ENCODE measurements around the gene C10orf90. TPM values are rescaled to one million over a fixed set of nuclear protein-coding genes. Genes with fewer than 3 reads are reported as not detected.

Gene C10orf90
- total RNA-seq, 1 donor from 2014 or later, result not detected

DNA sequence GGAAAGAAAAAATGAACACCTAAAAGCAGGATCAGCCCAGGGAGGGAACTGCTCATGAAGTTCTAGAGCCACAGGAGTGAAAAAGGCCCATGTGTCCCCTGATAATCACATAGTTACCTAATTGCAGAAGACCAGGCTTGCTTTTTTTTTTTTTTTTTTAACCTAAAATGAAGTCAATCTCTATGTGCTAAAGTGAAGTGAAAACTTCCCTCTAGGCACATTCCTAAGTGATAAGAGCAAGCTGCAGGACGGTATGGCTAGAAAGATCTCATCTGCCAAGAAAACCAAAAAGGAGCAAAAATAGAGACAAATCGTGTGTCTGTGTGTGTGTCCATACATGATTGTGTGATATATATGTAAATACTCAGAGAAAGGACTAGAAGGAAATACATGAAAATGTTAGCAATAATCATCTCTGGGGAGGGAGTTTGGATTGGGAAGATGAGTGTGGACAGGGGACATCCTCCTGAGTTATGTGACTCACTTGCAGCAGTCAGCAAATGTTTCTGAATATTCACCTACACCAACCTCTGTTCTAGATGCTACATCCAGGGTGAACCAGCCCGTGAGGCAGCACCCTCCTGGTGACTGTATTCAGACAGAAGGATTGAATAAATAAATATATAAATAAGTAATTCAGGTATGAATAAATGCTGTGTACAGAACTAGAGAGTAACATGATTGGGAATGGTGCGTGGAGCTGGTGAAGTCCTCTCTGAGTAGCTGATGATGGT lies 76.4 kb downstream of the C10orf90 start:
- H3K4me1 Mint-ChIP-seq, result no peaks in the 10 kb centered on the region
- ATAC-seq (ENCODE audit: low read depth), result no peak
- no peak overlapping the region for H3K27ac Mint-ChIP-seq
- H3K36me3 Mint-ChIP-seq (ENCODE audit: low read depth), result no peaks in the 10 kb centered on the region
- TF ChIP-seq, protein P1, sequence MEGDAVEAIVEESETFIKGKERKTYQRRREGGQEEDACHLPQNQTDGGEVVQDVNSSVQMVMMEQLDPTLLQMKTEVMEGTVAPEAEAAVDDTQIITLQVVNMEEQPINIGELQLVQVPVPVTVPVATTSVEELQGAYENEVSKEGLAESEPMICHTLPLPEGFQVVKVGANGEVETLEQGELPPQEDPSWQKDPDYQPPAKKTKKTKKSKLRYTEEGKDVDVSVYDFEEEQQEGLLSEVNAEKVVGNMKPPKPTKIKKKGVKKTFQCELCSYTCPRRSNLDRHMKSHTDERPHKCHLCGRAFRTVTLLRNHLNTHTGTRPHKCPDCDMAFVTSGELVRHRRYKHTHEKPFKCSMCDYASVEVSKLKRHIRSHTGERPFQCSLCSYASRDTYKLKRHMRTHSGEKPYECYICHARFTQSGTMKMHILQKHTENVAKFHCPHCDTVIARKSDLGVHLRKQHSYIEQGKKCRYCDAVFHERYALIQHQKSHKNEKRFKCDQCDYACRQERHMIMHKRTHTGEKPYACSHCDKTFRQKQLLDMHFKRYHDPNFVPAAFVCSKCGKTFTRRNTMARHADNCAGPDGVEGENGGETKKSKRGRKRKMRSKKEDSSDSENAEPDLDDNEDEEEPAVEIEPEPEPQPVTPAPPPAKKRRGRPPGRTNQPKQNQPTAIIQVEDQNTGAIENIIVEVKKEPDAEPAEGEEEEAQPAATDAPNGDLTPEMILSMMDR (IDR thresholded peaks at IDR 0.05), result no peak
- POLR2A ChIA-PET, result no interaction called here
- H3K4me3 Mint-ChIP-seq, result no peak overlapping the region
- no peaks in the 10 kb centered on the region for H3K27me3 Mint-ChIP-seq
- H3K9me3 Mint-ChIP-seq, result no peaks in the 10 kb centered on the region
- intact Hi-C loops (cut with micrococcal nuclease), result no loop called here
- no peak for DNase-seq
- CTCF ChIA-PET, result no interaction called here

DNA sequence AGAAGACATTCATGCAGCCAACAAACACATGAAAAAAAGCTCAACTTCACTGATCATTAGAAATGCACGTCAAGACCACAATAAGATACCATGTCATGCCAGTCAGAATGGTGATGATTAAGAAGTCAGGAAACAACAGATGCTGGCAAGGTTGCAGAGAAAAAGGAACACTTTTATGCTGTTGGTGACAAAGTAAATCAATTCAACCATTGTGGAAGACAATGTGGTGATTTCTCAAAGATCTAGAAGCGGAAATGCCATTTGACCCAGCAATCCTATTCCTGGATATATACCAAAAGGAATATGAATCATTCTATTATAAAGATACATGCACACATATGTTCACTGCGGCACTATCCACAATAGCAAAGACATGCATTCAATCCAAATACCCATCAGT lies 77.6 kb downstream of the C10orf90 start:
- H3K36me3 Mint-ChIP-seq (ENCODE audit: low read depth), result no peaks in the 10 kb centered on the region
- DNase-seq, result no peak
- no peak overlapping the region for H3K27ac Mint-ChIP-seq
- no peak overlapping the region for H3K4me3 Mint-ChIP-seq
- TF ChIP-seq, protein P1 (IDR thresholded peaks at IDR 0.05), result no peak
- H3K9me3 Mint-ChIP-seq, result no peaks in the 10 kb centered on the region
- ChIA-PET CTCF (no interaction called here), POLR2A (no interaction called here)
- no peaks in the 10 kb centered on the region for H3K27me3 Mint-ChIP-seq
- intact Hi-C loops (cut with micrococcal nuclease), result no loop called here
- ATAC-seq (ENCODE audit: low read depth), result no peak
- no peaks in the 10 kb centered on the region for H3K4me1 Mint-ChIP-seq

DNA sequence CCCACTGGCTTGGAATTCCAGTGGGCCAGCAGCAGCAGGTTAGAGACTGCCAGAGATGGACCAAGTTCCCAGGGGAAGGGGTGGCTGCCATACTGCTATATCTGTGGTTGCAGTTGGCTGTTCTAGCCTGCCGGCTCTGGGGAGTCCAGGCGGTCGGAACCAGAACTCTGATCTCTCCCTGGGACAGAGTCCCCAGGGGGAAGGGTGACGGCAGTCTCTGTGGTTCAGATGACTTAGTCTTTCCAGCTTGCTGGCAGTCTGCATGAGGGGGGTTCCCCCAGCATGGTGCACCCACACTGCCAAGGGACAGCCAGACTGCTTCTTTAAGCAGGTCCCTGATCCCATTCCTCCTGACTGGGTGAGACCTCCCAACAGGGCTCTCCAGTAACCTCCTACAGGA lies 82.5 kb downstream of the C10orf90 start:
- Mint-ChIP-seq H3K36me3 (ENCODE audit: low read depth) (no peaks in the 10 kb centered on the region), H3K4me1 (no peaks in the 10 kb centered on the region), H3K4me3 (no peak overlapping the region), H3K27me3 (no peaks in the 10 kb centered on the region), H3K27ac (no peak overlapping the region), H3K9me3 (no peaks in the 10 kb centered on the region)
- intact Hi-C loops (cut with micrococcal nuclease), result no loop called here
- ChIA-PET POLR2A (no interaction called here), CTCF (no interaction called here)
- DNase-seq (no peak), ATAC-seq (ENCODE audit: low read depth) (no peak)
- TF ChIP-seq, protein P1 (IDR thresholded peaks at IDR 0.05), result no peak

DNA sequence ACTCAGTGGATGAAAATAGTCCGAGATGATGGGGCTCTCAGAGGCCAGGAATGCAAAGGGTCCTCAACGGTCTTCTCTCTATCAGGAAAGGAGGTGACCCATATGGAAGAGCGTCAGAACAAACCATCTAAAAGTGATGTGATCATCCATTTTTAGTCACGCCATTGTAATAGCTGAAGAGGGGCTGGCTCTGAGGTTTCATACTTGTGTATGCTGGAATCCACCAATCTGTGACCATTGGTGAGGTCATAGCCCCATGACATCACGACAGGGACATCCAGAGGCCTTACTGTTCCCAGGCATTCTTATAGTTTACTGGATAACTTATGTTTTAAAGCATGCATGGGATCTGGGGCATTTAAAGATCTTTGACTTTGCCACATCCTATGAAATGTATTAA lies 83.6 kb downstream of the C10orf90 start:
- no peaks in the 10 kb centered on the region for H3K36me3 Mint-ChIP-seq (ENCODE audit: low read depth)
- H3K4me3 Mint-ChIP-seq, result no peak overlapping the region
- CTCF ChIA-PET, result no interaction called here
- ATAC-seq (ENCODE audit: low read depth) (no peak), DNase-seq (no peak)
- H3K27ac Mint-ChIP-seq, result no peak overlapping the region
- TF ChIP-seq, protein P1 (IDR thresholded peaks at IDR 0.05), result no peak
- H3K9me3 Mint-ChIP-seq, result no peaks in the 10 kb centered on the region
- intact Hi-C loops (cut with micrococcal nuclease), result no loop called here
- no peaks in the 10 kb centered on the region for H3K4me1 Mint-ChIP-seq
- POLR2A ChIA-PET, result no interaction called here
- H3K27me3 Mint-ChIP-seq, result no peaks in the 10 kb centered on the region

DNA sequence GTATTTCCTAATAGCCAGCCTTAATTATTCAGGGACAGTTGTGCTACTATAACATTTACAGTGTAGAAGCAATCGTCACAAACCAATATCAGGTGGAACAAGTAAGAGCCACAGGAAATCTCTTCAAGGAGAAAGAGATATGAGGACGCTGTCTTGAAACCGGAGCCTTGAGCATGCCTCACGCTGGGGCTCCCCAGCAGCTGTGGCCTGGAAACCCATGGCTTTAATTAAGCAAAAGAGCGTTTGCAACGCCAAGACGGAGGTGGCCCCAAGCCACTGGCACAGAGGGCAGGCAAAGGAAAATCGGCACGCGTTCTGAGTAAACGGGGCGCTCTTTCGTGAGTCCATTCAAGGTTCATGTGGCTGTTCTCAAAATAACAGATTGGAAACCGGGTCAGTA lies 84.4 kb downstream of the C10orf90 start:
- Mint-ChIP-seq H3K4me3 (no peak overlapping the region), H3K36me3 (ENCODE audit: low read depth) (no peaks in the 10 kb centered on the region), H3K9me3 (no peaks in the 10 kb centered on the region), H3K4me1 (no peaks in the 10 kb centered on the region), H3K27me3 (no peaks in the 10 kb centered on the region), H3K27ac (no peak overlapping the region)
- no peak for DNase-seq
- CTCF ChIA-PET, result no interaction called here
- POLR2A ChIA-PET, result no interaction called here
- TF ChIP-seq, protein P1 (IDR thresholded peaks at IDR 0.05), result no peak
- ATAC-seq (ENCODE audit: low read depth), result no peak
- intact Hi-C loops (cut with micrococcal nuclease), result no loop called here
